ENCODE measurements around the gene ABHD2.

GRCh38 chr15:89244574-89244903 lies 156.3 kb downstream of the ABHD2 start:
- TF ChIP-seq CTCF (IDR thresholded peaks at IDR 0.05) (no peak), ZFX (IDR thresholded peaks at IDR 0.05; ENCODE audit: borderline replicate concordance) (no peak)

Measured in 22Rv1 (cell line).